ENCODE measurements around the gene NRN1L. TPM values are rescaled to one million over a fixed set of nuclear protein-coding genes. Genes with fewer than 3 reads are reported as not detected.

NRN1L gene
- total RNA-seq, 1 experiment from 2014 or later = 1.4 TPM

- Histone ChIP-seq H3K4me3 (replicated peaks in 1 of 2; ENCODE audit: low read depth in 1 of 2, low read length in 2 of 2) (peak within 1 kb of the TSS; percentile 65 to 69), H2AFZ (ENCODE audit: low read depth, low read length, poor library complexity, severe bottlenecking) (peak within 1 kb of the TSS; percentile 92), H3K27me3 (ENCODE audit: insufficient read depth, low read length) (no peaks in the 10 kb centered on the region), H3K27ac (ENCODE audit: low read depth, low read length) (peak within 1 kb of the TSS; percentile 96), H3K9me3 (ENCODE audit: control insufficient read depth in 1 of 2, insufficient read depth in 1 of 2, low read depth in 1 of 2, low read length in 2 of 2) (no peaks in the 10 kb centered on the region), H3K9ac (ENCODE audit: low read length) (peak within 1 kb of the TSS; percentile 69), H3K9me2 (ENCODE audit: insufficient read depth) (no peaks in the 10 kb centered on the region), H3K4me2 (ENCODE audit: low read length) (peak within 1 kb of the TSS; percentile 90), H3K79me2 (ENCODE audit: insufficient read depth, low read length) (peaks cover 19% of the 10 kb centered on the region; the same call in 1 of the 2 replicates), H4K20me1 (ENCODE audit: insufficient read depth) (no peaks in the 10 kb centered on the region), H3K4me1 (ENCODE audit: control insufficient read depth in 1 of 2, insufficient read depth in 2 of 2, low read length in 2 of 2) (peaks cover 16 to 45% of the 10 kb centered on the region in 2 experiments), H3K36me3 (ENCODE audit: control insufficient read depth in 1 of 2, insufficient read depth in 2 of 2, low read length in 2 of 2) (no peaks in the 10 kb centered on the region)
- DNase-seq (ENCODE audit: low read depth, low spot score) (peak; percentile 91), ATAC-seq (peak; percentile 65)
- ChIA-PET POLR2A (no interaction called here), CTCF (no interaction called here), RAD21 (ENCODE audit: low non-redundant PET in 1 of 2, low total read pairs in 2 of 2, uncharacterized antibody in 2 of 2, unreplicated experiment in 2 of 2) (no interaction called here)
- intact Hi-C loops (cut with micrococcal nuclease) = no loop called here
- TF ChIP-seq EZH2 (IDR thresholded peaks at IDR 0.05) (no peak), SRF (IDR thresholded peaks at IDR 0.05; ENCODE audit: low read depth) (no peak), FOSL1 (IDR thresholded peaks at IDR 0.05; ENCODE audit: low read depth) (no peak), POLR2AphosphoS5 (IDR thresholded peaks at IDR 0.05; ENCODE audit: low read depth, low read length) (peak; percentile 38), CTCF (IDR thresholded peaks at IDR 0.05 in 2 of 3, conservative IDR thresholded peaks at IDR 0.05 in 1 of 3; ENCODE audit: borderline replicate concordance in 1 of 3, insufficient read depth in 1 of 3, low read depth in 2 of 3, low read length in 2 of 3) (peak; percentile 55 to 72 (median 59)), YY1 (IDR thresholded peaks at IDR 0.05; ENCODE audit: extremely low read depth, insufficient replicate concordance, low read depth, low read length) (peak; percentile 53), SIN3A (IDR thresholded peaks at IDR 0.05; ENCODE audit: low read depth) (no peak), POLR2A (IDR thresholded peaks at IDR 0.05; ENCODE audit: borderline replicate concordance, extremely low read depth, insufficient read depth, insufficient read length) (peak; percentile 8), ZFX (IDR thresholded peaks at IDR 0.05) (peak; percentile 91), CBX3 (IDR thresholded peaks at IDR 0.05; ENCODE audit: low read depth) (no peak), ZNF274 (IDR thresholded peaks at IDR 0.05; ENCODE audit: low read depth, low read length) (no peak), SP1 (IDR thresholded peaks at IDR 0.05; ENCODE audit: low read depth) (peak; percentile 49; the same call in 1 of the 2 replicates), RAD21 (IDR thresholded peaks at IDR 0.05; ENCODE audit: low read depth) (no peak), JUND (IDR thresholded peaks at IDR 0.05) (no peak), ATF3 (IDR thresholded peaks at IDR 0.05) (no peak)
- TF ChIP-seq, protein P1, sequence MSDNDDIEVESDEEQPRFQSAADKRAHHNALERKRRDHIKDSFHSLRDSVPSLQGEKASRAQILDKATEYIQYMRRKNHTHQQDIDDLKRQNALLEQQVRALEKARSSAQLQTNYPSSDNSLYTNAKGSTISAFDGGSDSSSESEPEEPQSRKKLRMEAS (IDR thresholded peaks at IDR 0.05) = peak; percentile 8; the same call in 1 of the 2 replicates
- no TSS peak for BruUV-seq (replicated peaks)
These were observed 42.7 kb upstream of the NRN1L start, which contains the start of gene THAP11 for GRCh38 chr16:67841816-67842508. Gene THAP11, plus strand, starts transcription at chr16:67842320. Its CDS starts 235 bp downstream, at chr16:67842555.

All from HCT116 (cell line).